Measurements from ENCODE around the gene PPP3CA. TPM values are rescaled to one million over a fixed set of nuclear protein-coding genes. Genes with fewer than 3 reads are reported as not detected.

Gene PPP3CA
- total RNA-seq, 1 donor from 2014 or later = 48.0 TPM

DNA sequence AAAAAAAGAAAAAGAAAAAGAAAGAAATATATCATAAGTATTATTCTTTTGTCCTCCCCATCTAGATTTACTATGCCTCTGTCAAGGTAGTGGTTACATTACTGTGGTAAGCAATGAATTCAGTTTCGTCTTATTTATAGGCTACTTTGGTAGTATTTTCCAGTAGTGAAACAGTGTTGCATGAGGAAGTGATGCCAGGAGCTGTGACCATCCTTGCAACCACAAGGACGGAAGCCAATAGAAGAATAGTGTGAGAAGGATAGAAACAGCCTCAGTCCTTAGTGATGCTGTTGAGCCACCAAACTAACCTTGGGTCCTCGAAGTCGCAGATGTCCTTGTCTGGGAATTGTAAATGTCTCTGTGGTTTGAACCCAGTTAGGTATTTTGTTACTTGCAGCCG, 328.5 kb downstream of the PPP3CA start:
- intact Hi-C loops (cut with DNase I) = no loop called here
- TF ChIP-seq, protein P1, sequence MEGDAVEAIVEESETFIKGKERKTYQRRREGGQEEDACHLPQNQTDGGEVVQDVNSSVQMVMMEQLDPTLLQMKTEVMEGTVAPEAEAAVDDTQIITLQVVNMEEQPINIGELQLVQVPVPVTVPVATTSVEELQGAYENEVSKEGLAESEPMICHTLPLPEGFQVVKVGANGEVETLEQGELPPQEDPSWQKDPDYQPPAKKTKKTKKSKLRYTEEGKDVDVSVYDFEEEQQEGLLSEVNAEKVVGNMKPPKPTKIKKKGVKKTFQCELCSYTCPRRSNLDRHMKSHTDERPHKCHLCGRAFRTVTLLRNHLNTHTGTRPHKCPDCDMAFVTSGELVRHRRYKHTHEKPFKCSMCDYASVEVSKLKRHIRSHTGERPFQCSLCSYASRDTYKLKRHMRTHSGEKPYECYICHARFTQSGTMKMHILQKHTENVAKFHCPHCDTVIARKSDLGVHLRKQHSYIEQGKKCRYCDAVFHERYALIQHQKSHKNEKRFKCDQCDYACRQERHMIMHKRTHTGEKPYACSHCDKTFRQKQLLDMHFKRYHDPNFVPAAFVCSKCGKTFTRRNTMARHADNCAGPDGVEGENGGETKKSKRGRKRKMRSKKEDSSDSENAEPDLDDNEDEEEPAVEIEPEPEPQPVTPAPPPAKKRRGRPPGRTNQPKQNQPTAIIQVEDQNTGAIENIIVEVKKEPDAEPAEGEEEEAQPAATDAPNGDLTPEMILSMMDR (IDR thresholded peaks at IDR 0.05) = no peak
- H3K27ac ChIP-seq = no peak overlapping the region

DNA sequence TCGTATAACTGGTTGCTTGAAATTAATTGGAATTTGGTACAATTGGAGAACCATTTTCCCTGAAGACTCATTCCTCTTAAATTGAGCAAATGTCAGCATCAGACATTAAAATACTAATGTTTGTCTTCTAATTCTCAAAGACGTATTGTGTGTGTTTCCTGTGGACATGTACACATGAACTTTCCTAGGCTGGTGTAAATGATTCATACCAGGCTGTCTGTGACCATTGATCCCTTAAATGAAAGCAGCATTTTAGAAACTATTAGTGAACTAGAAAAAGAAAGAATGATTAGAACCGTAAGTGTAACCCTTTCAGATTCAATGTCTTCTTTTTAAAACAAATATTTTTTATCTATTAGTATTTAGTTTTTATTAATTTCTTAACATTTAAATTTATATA, 332.9 kb downstream of the PPP3CA start:
- H3K4me1 ChIP-seq = no peaks in the 10 kb centered on the region
- DNase-seq (no peak), ATAC-seq (no peak)
- intact Hi-C loops (cut with DNase I) = no loop called here
- H3K27ac ChIP-seq = no peak overlapping the region
- no peaks in the 10 kb centered on the region for H3K36me3 ChIP-seq
- TF ChIP-seq, protein P1 (IDR thresholded peaks at IDR 0.05) = no peak
- H3K27me3 ChIP-seq = no peaks in the 10 kb centered on the region
- H3K9me3 ChIP-seq = no peaks in the 10 kb centered on the region
- H3K4me3 ChIP-seq = no peak overlapping the region

More for the DNA sequence above, 328.5 kb downstream of the PPP3CA start:
- DNase-seq = no peak
- Histone ChIP-seq H3K9me3 (no peaks in the 10 kb centered on the region), H3K4me3 (no peak overlapping the region), H3K27me3 (no peaks in the 10 kb centered on the region), H3K4me1 (peaks cover 11% of the 10 kb centered on the region), H3K36me3 (peaks cover 8% of the 10 kb centered on the region)
- ATAC-seq = peak; percentile 38

DNA sequence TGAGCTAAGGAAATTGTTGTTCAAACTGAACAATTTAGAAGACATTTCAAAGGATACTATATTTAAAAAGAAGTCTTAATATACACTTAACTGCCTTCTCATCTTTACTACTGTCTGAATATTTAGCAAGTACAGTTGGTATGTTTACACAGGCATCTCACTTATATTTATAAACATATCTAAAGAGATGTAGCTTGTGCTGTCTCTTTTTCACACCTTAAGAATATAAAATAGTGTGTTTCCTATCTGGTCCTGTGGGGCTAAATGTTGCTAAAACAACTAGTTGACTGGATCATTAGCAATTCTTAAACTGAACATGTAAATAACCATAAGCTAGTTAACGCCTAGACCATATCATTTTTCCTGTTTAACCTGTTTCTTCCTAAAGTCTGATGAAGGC, 336.3 kb downstream of the PPP3CA start:
- TF ChIP-seq, protein P1 (IDR thresholded peaks at IDR 0.05) = no peak
- ATAC-seq (no peak), DNase-seq (no peak)
- intact Hi-C loops (cut with DNase I) = no loop called here
- no peaks in the 10 kb centered on the region for H3K27me3 ChIP-seq
- no peaks in the 10 kb centered on the region for H3K36me3 ChIP-seq
- no peak overlapping the region for H3K27ac ChIP-seq
- H3K4me1 ChIP-seq = no peaks in the 10 kb centered on the region
- H3K9me3 ChIP-seq = no peaks in the 10 kb centered on the region
- H3K4me3 ChIP-seq = no peak overlapping the region

DNA sequence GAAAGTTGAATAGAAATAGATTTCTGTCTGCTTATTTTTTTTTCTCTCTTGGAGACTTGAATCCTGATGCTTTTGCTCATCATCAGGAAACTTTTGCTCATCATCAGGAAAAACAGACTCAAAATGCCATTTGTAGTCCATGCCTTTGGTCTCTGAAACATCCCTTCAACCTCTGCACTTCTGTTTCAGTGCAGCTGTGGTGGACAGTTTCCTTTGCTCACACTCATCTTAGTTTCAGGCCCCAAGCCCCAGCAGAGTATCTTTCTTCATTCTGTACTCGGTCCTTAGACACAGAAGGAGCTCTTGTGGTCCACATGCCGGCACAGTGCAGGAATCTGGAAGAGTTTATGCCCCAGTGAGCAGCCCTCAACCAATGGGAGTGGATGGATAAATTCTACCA, 337.9 kb downstream of the PPP3CA start:
- intact Hi-C loops (cut with DNase I) = no loop called here
- no peak for ATAC-seq
- no peak overlapping the region for H3K27ac ChIP-seq

DNA sequence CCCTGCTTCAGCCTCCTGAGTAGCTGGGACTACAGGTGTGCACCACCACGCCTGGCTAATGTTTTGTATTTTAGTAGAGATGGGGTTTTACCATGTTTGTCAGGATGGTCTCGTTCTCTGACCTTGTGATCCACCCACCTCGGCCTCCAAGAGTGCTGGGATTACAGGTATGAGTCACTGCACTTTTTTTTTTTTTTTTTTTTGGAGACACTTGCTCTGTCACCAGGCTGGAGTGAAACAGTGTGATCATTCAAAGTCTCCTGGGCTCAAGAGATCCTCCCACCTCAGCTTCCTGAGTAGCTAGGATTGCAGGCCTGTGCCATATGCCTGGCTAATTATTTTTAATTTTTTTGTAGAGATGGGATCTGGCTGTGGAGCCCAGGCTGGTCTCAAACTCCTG, 338.8 kb downstream of the PPP3CA start:
- no peaks in the 10 kb centered on the region for H3K9me3 ChIP-seq
- no peaks in the 10 kb centered on the region for H3K4me1 ChIP-seq
- ATAC-seq (no peak), DNase-seq (no peak)
- intact Hi-C loops (cut with DNase I) = no loop called here
- TF ChIP-seq, protein P1 (IDR thresholded peaks at IDR 0.05) = no peak
- no peaks in the 10 kb centered on the region for H3K36me3 ChIP-seq
- H3K4me3 ChIP-seq = no peak overlapping the region
- H3K27ac ChIP-seq = no peak overlapping the region
- H3K27me3 ChIP-seq = no peaks in the 10 kb centered on the region

More for the DNA sequence above, 337.9 kb downstream of the PPP3CA start:
- no peaks in the 10 kb centered on the region for H3K27me3 ChIP-seq
- DNase-seq = no peak
- no peaks in the 10 kb centered on the region for H3K36me3 ChIP-seq
- H3K9me3 ChIP-seq = no peaks in the 10 kb centered on the region
- no peaks in the 10 kb centered on the region for H3K4me1 ChIP-seq
- no peak overlapping the region for H3K4me3 ChIP-seq
- TF ChIP-seq, protein P1 (IDR thresholded peaks at IDR 0.05) = no peak

DNA sequence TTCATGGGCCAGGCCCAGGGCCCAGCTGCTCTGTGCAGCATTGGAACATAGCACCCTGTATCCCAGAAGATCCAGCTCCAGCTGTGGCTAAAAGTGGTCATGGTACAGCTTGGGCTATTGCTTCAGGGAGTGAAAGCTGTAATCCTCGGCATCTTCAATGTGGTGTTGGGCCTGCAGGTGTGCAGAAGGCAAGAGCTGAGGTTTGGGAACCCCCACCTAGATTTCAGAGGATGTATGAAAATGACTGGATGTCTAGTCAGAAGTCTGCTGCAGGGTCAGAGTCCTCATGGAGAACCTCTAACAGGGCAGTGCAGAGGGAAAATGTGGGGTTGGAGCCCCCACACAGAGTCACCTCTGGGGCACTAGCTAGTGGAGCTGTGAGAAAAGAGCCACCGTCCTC, 341.7 kb downstream of the PPP3CA start:
- TF ChIP-seq, protein P1 (IDR thresholded peaks at IDR 0.05) = no peak
- Histone ChIP-seq H3K27ac (no peak overlapping the region), H3K27me3 (no peaks in the 10 kb centered on the region), H3K4me1 (no peaks in the 10 kb centered on the region), H3K4me3 (no peak overlapping the region), H3K36me3 (no peaks in the 10 kb centered on the region), H3K9me3 (no peaks in the 10 kb centered on the region)
- ATAC-seq = no peak
- intact Hi-C loops (cut with DNase I) = no loop called here
- DNase-seq = no peak
